Smooth muscle cell of the pulmonary artery (primary cell): ENCODE results near the gene RIPK4. TPM values are rescaled to one million over a fixed set of nuclear protein-coding genes. Genes with fewer than 3 reads are reported as not detected.

ENCODE experiments used
- total RNA-seq: library from RNA; depleted of rRNA; stranded (reverse); fragments of >200 nt; gene quantifications from 2 replicates; pipeline ENCODE4 v1.2.3, GENCODE V29; 2014

Gene RIPK4
- total RNA-seq: 3.3 and 15.0 TPM in 2 replicates

DNA sequence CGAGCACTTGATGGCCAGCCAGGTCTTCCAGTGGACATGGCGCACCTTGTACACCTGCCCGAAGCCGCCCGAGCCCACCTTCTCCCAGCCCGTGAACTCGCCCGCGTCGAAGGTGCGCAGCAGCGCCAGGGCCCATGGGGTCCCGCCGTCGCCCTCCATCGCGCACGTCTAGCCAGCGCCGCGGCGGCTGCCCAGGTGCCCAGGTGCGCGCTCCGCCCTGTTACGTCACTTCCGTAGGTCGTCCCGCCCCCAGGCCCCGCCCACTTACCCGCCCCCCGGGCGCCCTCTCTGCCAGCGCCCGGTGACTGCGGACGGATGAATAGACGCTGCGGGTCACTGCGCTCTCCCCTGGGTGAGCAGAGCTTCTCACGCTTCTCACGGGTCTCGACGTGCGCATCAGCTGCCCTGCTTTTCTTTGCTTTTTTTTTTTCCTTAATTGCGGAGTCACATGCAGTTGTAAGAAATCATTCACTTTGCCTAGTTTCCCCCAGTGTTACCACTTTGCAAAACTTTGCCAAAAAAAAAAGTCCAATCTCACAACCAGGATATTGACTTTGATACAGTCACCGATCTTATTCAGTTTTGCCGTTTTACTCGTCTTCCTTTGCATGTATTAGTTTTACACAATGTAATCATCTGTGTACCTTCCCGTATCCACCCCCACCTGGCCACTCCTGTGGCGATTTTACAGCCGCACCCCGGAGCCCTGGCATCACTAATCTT is at the start of gene RIPK4:
RIPK4 (minus strand) TSS at position 170 of the 723 bp plus-strand sequence; CDS start at position 159, 11 bp downstream.

Other genes with a start within 250 kb of the RIPK4 start
- gene PRDM15, start 112.3 kb upstream of the RIPK4 start, total RNA-seq: 5.8 and 6.4 TPM in 2 replicates
- gene C2CD2, start 187.0 kb upstream of the RIPK4 start, total RNA-seq: 53.3 and 63.5 TPM in 2 replicates
- gene ZBTB21, start 243.3 kb upstream of the RIPK4 start, total RNA-seq: 8.2 and 10.1 TPM in 2 replicates